ENCODE results near the gene SV2B.

- TF ChIP-seq, protein P1, sequence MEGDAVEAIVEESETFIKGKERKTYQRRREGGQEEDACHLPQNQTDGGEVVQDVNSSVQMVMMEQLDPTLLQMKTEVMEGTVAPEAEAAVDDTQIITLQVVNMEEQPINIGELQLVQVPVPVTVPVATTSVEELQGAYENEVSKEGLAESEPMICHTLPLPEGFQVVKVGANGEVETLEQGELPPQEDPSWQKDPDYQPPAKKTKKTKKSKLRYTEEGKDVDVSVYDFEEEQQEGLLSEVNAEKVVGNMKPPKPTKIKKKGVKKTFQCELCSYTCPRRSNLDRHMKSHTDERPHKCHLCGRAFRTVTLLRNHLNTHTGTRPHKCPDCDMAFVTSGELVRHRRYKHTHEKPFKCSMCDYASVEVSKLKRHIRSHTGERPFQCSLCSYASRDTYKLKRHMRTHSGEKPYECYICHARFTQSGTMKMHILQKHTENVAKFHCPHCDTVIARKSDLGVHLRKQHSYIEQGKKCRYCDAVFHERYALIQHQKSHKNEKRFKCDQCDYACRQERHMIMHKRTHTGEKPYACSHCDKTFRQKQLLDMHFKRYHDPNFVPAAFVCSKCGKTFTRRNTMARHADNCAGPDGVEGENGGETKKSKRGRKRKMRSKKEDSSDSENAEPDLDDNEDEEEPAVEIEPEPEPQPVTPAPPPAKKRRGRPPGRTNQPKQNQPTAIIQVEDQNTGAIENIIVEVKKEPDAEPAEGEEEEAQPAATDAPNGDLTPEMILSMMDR (IDR thresholded peaks at IDR 0.05) = no peak
- TF ChIP-seq EZH2 (IDR thresholded peaks at IDR 0.05; ENCODE audit: borderline replicate concordance, insufficient read depth, low read depth, low read length, poor library complexity, severe bottlenecking) = no peak
Measured at GRCh38 chr15:91209318-91209717, 109.3 kb downstream of the SV2B start.

All from B cell (primary cell).